Natural killer cell (primary cell): ENCODE data around the gene SMIM36. TPM values are rescaled to one million over a fixed set of nuclear protein-coding genes. Genes with fewer than 3 reads are reported as not detected.

Experiments
- ATAC-seq, 3 donors: fragments of 150-1000 bp in 2 of 3; fragments of 200-7000 bp in 1 of 3; cut with Tn5 transposase; 1 replicate in 1 of 3; 2 replicates in 2 of 3; pipeline ENCODE4 v1.10.0; 2021; ENCODE audit warnings: mild to moderate bottlenecking in 2 of 3, moderate library complexity in 2 of 3
- DNase-seq, 2 donors: peaks; one replicate each; pipeline versions ENCODE4 v3.0.0 to v3.0.0-alpha.2; 2013 to 2021; ENCODE audit warnings: mixed read lengths in 1 of 2
- H3K27ac ChIP-seq: one replicate; pipeline ENCODE4 v1.5.1; 2013; ENCODE audit warnings: mild to moderate bottlenecking, low read length
- H3K27me3 ChIP-seq: one replicate; pipeline ENCODE4 v1.6.1; 2013; ENCODE audit warnings: low read length; ENCODE audit not compliant: control insufficient read depth, insufficient read depth
- H3K36me3 ChIP-seq: one replicate; pipeline ENCODE4 v1.6.1; 2013; ENCODE audit warnings: low read length; ENCODE audit not compliant: control insufficient read depth, insufficient read depth
- H3K4me1 ChIP-seq: one replicate; pipeline ENCODE4 v1.6.1; 2013; ENCODE audit warnings: low read length; ENCODE audit not compliant: control insufficient read depth, insufficient read depth
- H3K4me3 ChIP-seq: one replicate; pipeline ENCODE4 v1.5.1; 2013; ENCODE audit warnings: low read length
- H3K9me3 ChIP-seq: one replicate; pipeline ENCODE4 v1.6.1; 2013; ENCODE audit warnings: low read length; ENCODE audit not compliant: control insufficient read depth, insufficient read depth
- H3K27ac Mint-ChIP-seq, 2 donors: one replicate each; pipeline ENCODE4 v1.8.0; 2022; ENCODE audit warnings: mild to moderate bottlenecking in 2 of 2, mixed read lengths in 2 of 2, moderate library complexity in 1 of 2
- H3K27me3 Mint-ChIP-seq, 2 donors: one replicate each; pipeline ENCODE4 v1.8.0; 2022; ENCODE audit warnings: low read depth in 2 of 2, mixed read lengths in 2 of 2
- H3K36me3 Mint-ChIP-seq: one replicate; pipeline ENCODE4 v1.8.0; 2022; ENCODE audit warnings: mixed read lengths
- H3K4me1 Mint-ChIP-seq, 2 donors: one replicate each; pipeline ENCODE4 v1.8.0; 2022; ENCODE audit warnings: mixed read lengths in 2 of 2
- H3K4me3 Mint-ChIP-seq: one replicate; pipeline ENCODE4 v1.8.0; 2022; ENCODE audit warnings: mild to moderate bottlenecking, moderate library complexity, mixed read lengths
- H3K9me3 Mint-ChIP-seq, 2 donors: one replicate each; pipeline ENCODE4 v1.8.0; 2022; ENCODE audit warnings: mixed read lengths in 2 of 2
- WGBS: methylation state at CpG from one replicate; pipeline ENCODE4 v1.1.7; 2013; ENCODE audit warnings: missing lambda C conversion rate; ENCODE audit not compliant: insufficient coverage; 5-methylcytosine and 5-hydroxymethylcytosine counted together
- intact Hi-C: fragments of 100-400 bp; cut with micrococcal nuclease; formaldehyde crosslinking; loops from one replicate; pipeline ENCODE4 v1.14.2; 2022
- total RNA-seq, 4 donors: library from RNA; stranded (reverse); fragments of 120-200 nt in 1 of 4; gene quantifications; one replicate each; pipeline versions ENCODE4 v1.2.3 to v1.2.4, GENCODE V29; 2013 to 2022
- TF ChIP-seq, protein P1 (sequence below): fragments of 200-600 bp; IDR thresholded peaks from one replicate; pipeline ENCODE4 v1.8.0; 2022; ENCODE audit warnings: antibody characterized with exemption

Gene SMIM36
- total RNA-seq, 3 donors from 2014 or later (not counting 1 experiment from before 2014, with no cell fraction given): not detected

DNA sequence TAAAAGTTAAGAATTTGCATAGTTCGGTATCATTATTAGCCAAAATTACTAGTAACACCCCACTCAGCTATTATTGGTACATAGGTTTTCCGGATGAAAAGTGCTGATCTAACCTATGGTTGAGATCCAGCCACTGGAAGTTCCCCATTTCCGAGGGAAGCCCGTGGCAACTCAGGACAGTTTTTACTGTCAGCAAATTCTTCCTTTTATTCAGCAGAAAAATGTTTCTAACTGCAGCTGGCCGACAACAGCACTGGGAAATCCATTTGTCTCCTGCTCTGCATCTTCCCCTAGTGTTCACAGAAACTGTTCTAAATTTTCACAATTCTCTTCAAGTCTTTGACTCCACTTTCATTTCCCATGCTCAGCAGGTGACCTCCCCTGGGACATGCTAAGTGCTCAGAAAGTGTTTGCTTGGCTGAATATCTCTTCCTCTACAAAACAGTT, 74.1 kb downstream of the SMIM36 start:
- peaks cover 21 to 27% of the 10 kb centered on the region in 2 donors for H3K27me3 Mint-ChIP-seq
- Histone ChIP-seq H3K9me3 (no peaks in the 10 kb centered on the region), H3K27me3 (no peaks in the 10 kb centered on the region), H3K27ac (no peak overlapping the region), H3K4me1 (no peaks in the 10 kb centered on the region), H3K4me3 (no peak overlapping the region), H3K36me3 (no peaks in the 10 kb centered on the region)
- TF ChIP-seq, protein P1, sequence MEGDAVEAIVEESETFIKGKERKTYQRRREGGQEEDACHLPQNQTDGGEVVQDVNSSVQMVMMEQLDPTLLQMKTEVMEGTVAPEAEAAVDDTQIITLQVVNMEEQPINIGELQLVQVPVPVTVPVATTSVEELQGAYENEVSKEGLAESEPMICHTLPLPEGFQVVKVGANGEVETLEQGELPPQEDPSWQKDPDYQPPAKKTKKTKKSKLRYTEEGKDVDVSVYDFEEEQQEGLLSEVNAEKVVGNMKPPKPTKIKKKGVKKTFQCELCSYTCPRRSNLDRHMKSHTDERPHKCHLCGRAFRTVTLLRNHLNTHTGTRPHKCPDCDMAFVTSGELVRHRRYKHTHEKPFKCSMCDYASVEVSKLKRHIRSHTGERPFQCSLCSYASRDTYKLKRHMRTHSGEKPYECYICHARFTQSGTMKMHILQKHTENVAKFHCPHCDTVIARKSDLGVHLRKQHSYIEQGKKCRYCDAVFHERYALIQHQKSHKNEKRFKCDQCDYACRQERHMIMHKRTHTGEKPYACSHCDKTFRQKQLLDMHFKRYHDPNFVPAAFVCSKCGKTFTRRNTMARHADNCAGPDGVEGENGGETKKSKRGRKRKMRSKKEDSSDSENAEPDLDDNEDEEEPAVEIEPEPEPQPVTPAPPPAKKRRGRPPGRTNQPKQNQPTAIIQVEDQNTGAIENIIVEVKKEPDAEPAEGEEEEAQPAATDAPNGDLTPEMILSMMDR: no peak
- no peaks in the 10 kb centered on the region for H3K36me3 Mint-ChIP-seq
- no peaks in the 10 kb centered on the region for H3K4me1 Mint-ChIP-seq
- H3K4me3 Mint-ChIP-seq: no peak overlapping the region
- DNase-seq: no peak
- intact Hi-C loops: no loop called here
- H3K9me3 Mint-ChIP-seq: no peaks in the 10 kb centered on the region
- WGBS: 4% methylated on average over 4 of the region's 5 CpGs
- H3K27ac Mint-ChIP-seq: no peak overlapping the region
- ATAC-seq: no peak

DNA sequence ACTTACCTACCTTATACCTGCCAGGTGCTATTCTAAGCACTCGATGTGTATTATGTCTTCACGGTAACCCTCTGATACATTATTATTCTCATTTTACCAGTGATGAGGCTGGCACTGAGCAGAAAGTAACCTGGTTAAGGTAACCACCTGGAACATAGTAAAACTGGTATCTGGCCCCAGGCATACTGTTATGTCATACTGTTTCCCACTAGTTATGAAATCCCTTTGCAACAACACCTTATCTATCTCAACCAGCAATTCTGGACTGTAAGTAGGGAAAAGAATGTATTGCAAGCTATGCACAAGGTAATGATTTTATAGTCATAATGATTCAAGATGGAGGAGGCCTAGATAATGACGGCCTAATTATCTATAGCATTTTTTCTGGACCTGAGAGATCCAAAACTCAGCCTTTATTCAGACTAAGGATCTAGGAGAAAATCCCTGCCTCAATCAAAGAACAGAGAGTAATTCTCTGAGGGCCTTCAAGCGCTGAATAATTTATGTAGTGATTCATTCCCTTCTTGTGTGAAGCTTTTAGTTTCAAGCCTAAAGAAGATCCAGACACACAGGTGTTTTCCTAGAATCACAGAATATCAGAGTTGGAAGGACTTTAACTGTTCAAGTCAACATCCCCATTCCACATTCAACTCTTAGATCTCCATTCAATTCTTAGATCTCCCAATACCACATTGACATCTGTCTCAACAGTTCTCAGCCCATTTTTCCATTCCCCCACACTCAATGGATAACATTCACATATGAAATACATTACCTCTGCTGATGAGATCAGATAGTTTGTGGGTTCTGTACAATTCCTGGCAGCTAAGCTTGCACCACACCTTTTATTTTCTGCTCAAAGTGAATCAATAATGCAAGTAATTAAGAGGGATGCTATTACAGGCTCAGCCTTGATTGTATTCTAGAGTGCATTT, 74.8 kb downstream of the SMIM36 start:
- no peak overlapping the region for H3K27ac Mint-ChIP-seq
- Histone ChIP-seq H3K27me3 (no peaks in the 10 kb centered on the region), H3K4me3 (no peak overlapping the region), H3K27ac (no peak overlapping the region), H3K9me3 (no peaks in the 10 kb centered on the region), H3K36me3 (no peaks in the 10 kb centered on the region), H3K4me1 (no peaks in the 10 kb centered on the region)
- 84% methylated on average over 3 of the region's 4 CpGs for WGBS
- ATAC-seq (no peak), DNase-seq (no peak)
- no peaks in the 10 kb centered on the region for H3K4me1 Mint-ChIP-seq
- H3K27me3 Mint-ChIP-seq: peaks cover 21 to 27% of the 10 kb centered on the region in 2 donors
- TF ChIP-seq, protein P1: no peak
- no peaks in the 10 kb centered on the region for H3K36me3 Mint-ChIP-seq
- intact Hi-C loops: no loop called here
- H3K4me3 Mint-ChIP-seq: no peak overlapping the region
- H3K9me3 Mint-ChIP-seq: no peaks in the 10 kb centered on the region

GRCh38 chr17:55435408-55435807, 75.8 kb downstream of the SMIM36 start:
- TF ChIP-seq, protein P1: no peak
- H3K4me1 ChIP-seq: no peaks in the 10 kb centered on the region
- DNase-seq (no peak), ATAC-seq (no peak)
- peaks cover 21 to 27% of the 10 kb centered on the region in 2 donors for H3K27me3 Mint-ChIP-seq
- no peaks in the 10 kb centered on the region for H3K27me3 ChIP-seq
- over 99% methylated on average over 4 of the region's 4 CpGs for WGBS
- no peak overlapping the region for H3K4me3 Mint-ChIP-seq
- H3K36me3 Mint-ChIP-seq: no peaks in the 10 kb centered on the region
- H3K27ac Mint-ChIP-seq: no peak overlapping the region
- H3K27ac ChIP-seq: no peak overlapping the region
- H3K9me3 Mint-ChIP-seq: no peaks in the 10 kb centered on the region
- H3K9me3 ChIP-seq: no peaks in the 10 kb centered on the region
- H3K36me3 ChIP-seq: no peaks in the 10 kb centered on the region
- intact Hi-C loops: no loop called here
- H3K4me1 Mint-ChIP-seq: no peaks in the 10 kb centered on the region
- no peak overlapping the region for H3K4me3 ChIP-seq
